Measurements from ENCODE around the gene DCUN1D5. TPM values are rescaled to one million over a fixed set of nuclear protein-coding genes. Genes with fewer than 3 reads are reported as not detected.

Gene DCUN1D5
- total and polyA plus RNA-seq, 2 of the 13 experiments (the other 11 are each of a cell fraction or from before 2014, with no cell fraction given): 32.9 to 46.7 TPM

GRCh38 chr11:103091801-103092524 lies at the start of gene DCUN1D5 (continued):
- TF ChIP-seq ZBED4 (CRISPR knock-in tag; IDR thresholded peaks at IDR 0.05; ENCODE audit: borderline replicate concordance) (peak; percentile 78; the same call in 1 of the 2 replicates), GZF1 (CRISPR knock-in tag; IDR thresholded peaks at IDR 0.05) (peak; percentile 44; the same call in 1 of the 2 replicates), AHR (CRISPR knock-in tag; IDR thresholded peaks at IDR 0.05) (peak; percentile 36; the same call in 1 of the 2 replicates), MTF2 (CRISPR knock-in tag; IDR thresholded peaks at IDR 0.05; ENCODE audit: borderline replicate concordance) (peak; percentile 74; the same call in 1 of the 2 replicates), ZNF773 (CRISPR knock-in tag; IDR thresholded peaks at IDR 0.05; ENCODE audit: borderline replicate concordance) (peak; percentile 46; the same call in 1 of the 2 replicates), ETV5 (CRISPR knock-in tag; IDR thresholded peaks at IDR 0.05; ENCODE audit: borderline replicate concordance) (peak; percentile 76), YEATS4 (CRISPR knock-in tag; IDR thresholded peaks at IDR 0.05; ENCODE audit: borderline replicate concordance) (peak; percentile 40; the same call in 1 of the 2 replicates), IRF9 (CRISPR knock-in tag; IDR thresholded peaks at IDR 0.05; ENCODE audit: borderline replicate concordance) (peak; percentile 70), ZNF839 (CRISPR knock-in tag; IDR thresholded peaks at IDR 0.05; ENCODE audit: borderline replicate concordance) (peak; percentile 53; the same call in 1 of the 2 replicates), SOX5 (CRISPR knock-in tag; IDR thresholded peaks at IDR 0.05; ENCODE audit: borderline replicate concordance) (0 out of 2 replicates have a peak, but pooled peaks have one; percentile 28), NFKB2 (CRISPR knock-in tag; IDR thresholded peaks at IDR 0.05; ENCODE audit: borderline replicate concordance) (0 out of 2 replicates have a peak, but pooled peaks have one; percentile 87), CSRNP1 (CRISPR knock-in tag; IDR thresholded peaks at IDR 0.05) (peak; percentile 61; the same call in 1 of the 2 replicates), HIC2 (CRISPR knock-in tag; IDR thresholded peaks at IDR 0.05; ENCODE audit: low read depth) (no peak; the same call in 1 of the 2 replicates), MLX (CRISPR knock-in tag; IDR thresholded peaks at IDR 0.05) (peak; percentile 37; the same call in 1 of the 2 replicates), THYN1 (CRISPR knock-in tag; IDR thresholded peaks at IDR 0.05; ENCODE audit: borderline replicate concordance, low read depth) (no peak)
